GM19193 (cell line): ENCODE measurements around the gene MUC22.

Source experiments
- POLR2A ChIP-seq: IDR thresholded peaks from 4 replicates; pipeline ENCODE4 v1.6.1; 2011; ENCODE audit not compliant: insufficient read depth, insufficient read length; ENCODE audit errors: extremely low read depth

Gene MUC22

GRCh38 chr6:31065556-31065955 lies 55.3 kb downstream of the MUC22 start:
- TF ChIP-seq POLR2A = no peak

GRCh38 chr6:31068669-31069340 lies 58.5 kb downstream of the MUC22 start:
- no peak for TF ChIP-seq POLR2A

DNA sequence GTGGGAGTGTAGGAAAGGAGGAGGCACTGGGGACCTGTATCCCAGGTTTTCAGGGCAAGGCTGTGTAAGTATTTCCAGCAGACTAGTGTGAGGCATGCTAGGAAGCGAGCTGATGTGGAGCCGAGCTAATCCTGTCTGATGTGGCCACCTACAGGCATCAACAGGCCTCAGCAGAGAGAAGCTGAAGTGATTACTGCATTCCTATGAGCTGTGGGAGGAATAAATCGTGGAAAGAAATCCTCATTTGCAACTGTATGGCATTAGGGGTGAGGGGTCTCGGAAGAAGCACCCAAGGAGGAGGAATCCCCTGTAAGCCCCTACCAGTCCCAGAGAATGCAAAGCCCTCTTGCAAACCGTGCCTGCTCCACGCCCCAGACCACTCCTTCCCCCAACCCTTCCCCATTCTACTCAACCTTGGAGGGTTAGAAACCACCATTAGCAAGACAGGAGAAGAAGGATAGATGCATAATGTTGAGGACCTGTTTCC lies 60.5 kb downstream of the MUC22 start:
- no peak for TF ChIP-seq POLR2A

DNA sequence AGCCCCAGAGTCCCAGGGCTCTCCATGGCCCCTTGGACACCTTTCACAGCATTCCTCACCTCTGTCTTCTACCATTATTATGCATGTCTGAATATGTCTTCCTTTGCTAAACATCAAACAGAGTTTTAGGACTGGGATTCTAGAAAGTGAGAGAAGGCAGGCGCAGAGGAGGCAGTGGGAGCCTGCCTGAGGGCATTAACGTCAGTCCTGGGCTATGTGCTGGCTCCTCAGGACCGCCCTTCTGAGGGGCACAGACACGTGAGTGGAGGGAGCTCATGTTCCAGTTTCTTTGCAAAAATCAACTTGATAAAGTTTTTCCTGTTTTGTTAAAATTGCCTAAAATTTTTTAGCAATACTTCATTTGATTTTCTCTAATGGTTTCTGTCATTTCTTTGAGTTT lies 64.1 kb downstream of the MUC22 start:
- TF ChIP-seq POLR2A = no peak

GRCh38 chr6:31075528-31075927 lies 65.3 kb downstream of the MUC22 start:
- no peak for TF ChIP-seq POLR2A

DNA sequence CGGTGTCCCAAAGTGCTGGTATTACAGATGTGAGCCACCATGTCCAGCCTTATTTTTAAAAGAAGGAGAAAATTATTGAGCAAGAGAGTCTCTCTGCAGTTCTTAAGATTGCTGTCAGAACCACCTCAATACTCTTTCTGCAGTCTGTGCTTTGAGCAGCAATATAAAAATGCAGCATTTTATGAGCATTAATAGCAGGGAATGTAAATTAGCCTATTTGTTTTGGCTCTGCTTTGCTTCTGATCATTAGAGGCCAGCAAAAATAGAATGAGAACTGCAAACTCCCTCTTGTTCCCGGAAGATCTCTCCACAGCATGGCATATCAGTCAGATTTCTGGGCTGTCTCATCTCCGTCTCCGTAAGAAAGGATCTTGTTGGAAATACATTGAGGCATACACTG lies 66.3 kb downstream of the MUC22 start:
- TF ChIP-seq POLR2A = no peak

- TF ChIP-seq POLR2A = no peak
Observed at GRCh38 chr6:31079656-31080261, 69.5 kb downstream of the MUC22 start.

GRCh38 chr6:31081872-31082271 lies 71.6 kb downstream of the MUC22 start:
- TF ChIP-seq POLR2A = no peak

DNA sequence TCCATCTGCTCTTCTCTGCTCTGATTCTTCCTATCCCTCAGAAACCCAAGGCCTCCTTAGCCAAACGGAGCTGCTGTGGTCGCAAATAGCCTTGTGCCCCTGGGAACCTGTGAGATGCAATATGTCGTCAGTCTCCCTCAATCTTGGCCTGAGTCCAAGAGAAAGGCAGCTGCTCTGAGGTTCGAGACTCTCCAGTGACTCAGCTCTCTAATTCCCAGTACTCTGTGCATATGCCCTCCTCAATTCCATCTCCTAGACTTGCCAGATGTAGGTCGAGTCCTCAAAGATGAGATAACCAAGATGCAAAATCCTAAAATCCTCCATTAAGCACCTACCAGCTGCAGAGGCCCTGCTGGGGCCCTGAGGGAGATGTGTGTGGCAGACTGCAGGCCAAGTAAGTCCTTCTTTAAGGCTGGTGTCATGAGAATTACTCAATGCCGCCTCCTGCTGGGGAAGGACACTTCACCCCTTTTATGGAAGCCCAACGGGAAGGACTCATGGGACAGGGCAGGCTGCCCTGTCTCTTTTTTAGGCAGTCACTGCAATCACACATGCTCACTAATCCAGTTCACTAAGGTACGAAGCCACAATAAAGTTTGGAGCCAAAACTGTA lies 73.6 kb downstream of the MUC22 start:
- no peak for TF ChIP-seq POLR2A
